Left kidney (tissue), 2 donors: ENCODE data around the gene MMRN2. TPM values are rescaled to one million over a fixed set of nuclear protein-coding genes. Genes with fewer than 3 reads are reported as not detected.

Experiments used
- DNase-seq: peaks from one replicate; pipeline ENCODE4 v3.0.0-alpha.2; 2013
- polyA plus RNA-seq: library from polyadenylated mRNA; unstranded; fragments of 120-200 nt; gene quantifications from one replicate; pipeline ENCODE4 v1.2.1, GENCODE V29; 2013; ENCODE audit not compliant: insufficient read length

The MMRN2 gene
- polyA plus RNA-seq, 1 donor: 23.7 TPM

GRCh38 chr10:86889997-86890396 is 67.4 kb downstream of the MMRN2 start:
- DNase-seq: no peak

GRCh38 chr10:86888585-86889381 is 68.6 kb downstream of the MMRN2 start:
- DNase-seq: no peak

Other genes starting within 250 kb of the MMRN2 start
- gene BMPR1A, start 201.0 kb downstream of the MMRN2 start, polyA plus RNA-seq: 84.9 TPM
- 12.4 TPM for gene SNCG, start 984 bp upstream of the MMRN2 start, polyA plus RNA-seq
- gene ADIRF, start 10.9 kb upstream of the MMRN2 start, polyA plus RNA-seq: 8.9 TPM
- not detected for gene FAM25A, start 62.7 kb upstream of the MMRN2 start, polyA plus RNA-seq
- 192 TPM for gene GLUD1, start 137.2 kb upstream of the MMRN2 start, polyA plus RNA-seq
- 52.6 TPM for gene SHLD2, start 137.6 kb upstream of the MMRN2 start, polyA plus RNA-seq